Measurements from ENCODE around the gene IMPG2.

DNA sequence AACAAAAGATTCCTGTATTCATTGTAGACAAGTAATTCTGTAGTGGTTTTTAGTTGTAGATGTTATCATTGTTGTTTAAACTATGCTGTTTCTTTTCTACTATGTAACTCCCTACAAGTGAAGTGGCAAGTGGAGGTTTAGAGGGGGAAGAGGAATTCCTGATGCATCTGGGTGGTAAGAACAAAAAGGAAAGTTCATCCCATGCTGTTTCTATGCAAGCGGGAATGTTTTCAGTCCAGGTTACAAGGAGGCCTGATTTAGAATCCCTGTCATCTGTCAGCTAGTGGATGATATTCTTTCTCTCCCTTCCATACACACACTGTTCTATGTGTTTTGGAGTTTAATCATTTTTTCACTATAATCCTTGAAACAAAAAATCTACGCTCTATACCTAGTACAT, 67.4 kb downstream of the IMPG2 start:
- TF ChIP-seq, protein P1, sequence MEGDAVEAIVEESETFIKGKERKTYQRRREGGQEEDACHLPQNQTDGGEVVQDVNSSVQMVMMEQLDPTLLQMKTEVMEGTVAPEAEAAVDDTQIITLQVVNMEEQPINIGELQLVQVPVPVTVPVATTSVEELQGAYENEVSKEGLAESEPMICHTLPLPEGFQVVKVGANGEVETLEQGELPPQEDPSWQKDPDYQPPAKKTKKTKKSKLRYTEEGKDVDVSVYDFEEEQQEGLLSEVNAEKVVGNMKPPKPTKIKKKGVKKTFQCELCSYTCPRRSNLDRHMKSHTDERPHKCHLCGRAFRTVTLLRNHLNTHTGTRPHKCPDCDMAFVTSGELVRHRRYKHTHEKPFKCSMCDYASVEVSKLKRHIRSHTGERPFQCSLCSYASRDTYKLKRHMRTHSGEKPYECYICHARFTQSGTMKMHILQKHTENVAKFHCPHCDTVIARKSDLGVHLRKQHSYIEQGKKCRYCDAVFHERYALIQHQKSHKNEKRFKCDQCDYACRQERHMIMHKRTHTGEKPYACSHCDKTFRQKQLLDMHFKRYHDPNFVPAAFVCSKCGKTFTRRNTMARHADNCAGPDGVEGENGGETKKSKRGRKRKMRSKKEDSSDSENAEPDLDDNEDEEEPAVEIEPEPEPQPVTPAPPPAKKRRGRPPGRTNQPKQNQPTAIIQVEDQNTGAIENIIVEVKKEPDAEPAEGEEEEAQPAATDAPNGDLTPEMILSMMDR (IDR thresholded peaks at IDR 0.05) = no peak
- TF ChIP-seq POLR2AphosphoS5 (IDR thresholded peaks at IDR 0.05) (no peak), POLR2A (IDR thresholded peaks at IDR 0.05) (no peak)
